GM12875 (cell line): ENCODE data around the gene EFEMP2.

ENCODE experiments used
- H3K4me3 ChIP-seq: one replicate; pipeline ENCODE4 v1.5.1; 2011; ENCODE audit warnings: low read depth, low read length, control low read depth
- TF ChIP-seq, protein P1 (sequence below): IDR thresholded peaks from 2 replicates; pipeline ENCODE4 v1.5.1; 2011; ENCODE audit warnings: low read depth, mild to moderate bottlenecking, control low read depth, inconsistent platforms, low read length, moderate library complexity, borderline replicate concordance; ENCODE audit not compliant: insufficient read depth

The EFEMP2 gene

DNA sequence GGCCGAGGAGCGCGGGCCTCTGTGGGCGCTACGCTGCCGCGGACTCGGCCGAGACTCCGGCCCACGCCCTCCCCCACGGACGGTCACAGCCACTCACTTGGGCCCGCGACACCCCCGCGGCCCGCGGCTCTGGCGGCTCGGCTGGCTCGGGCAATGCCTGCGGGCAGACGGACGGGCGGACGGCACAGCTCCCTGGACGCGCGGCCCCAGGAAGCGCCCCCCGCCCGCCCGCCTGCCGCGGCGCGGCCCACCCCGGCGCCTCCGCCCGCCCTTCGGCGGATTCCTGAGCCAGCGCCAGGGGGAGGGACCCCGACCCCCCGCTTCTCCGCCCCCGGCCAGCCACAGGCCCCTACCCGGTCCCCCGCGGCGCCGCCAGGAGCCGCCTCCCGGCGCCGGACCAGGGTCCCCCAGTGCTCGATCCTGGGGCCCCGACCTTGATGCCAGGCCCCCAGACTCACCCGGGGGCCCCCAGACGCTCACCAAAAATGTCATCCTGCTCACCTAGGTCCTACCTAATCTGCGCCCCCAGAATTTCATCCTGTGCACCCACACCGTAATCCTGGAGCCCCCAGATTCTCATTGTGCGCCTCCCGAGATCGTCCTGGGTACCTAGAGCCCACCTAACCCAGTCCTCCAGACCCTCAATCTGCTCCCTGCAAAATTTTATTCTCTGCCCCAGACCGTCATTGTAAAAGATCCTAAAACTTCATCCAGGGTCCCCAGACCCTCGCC is at the start of gene EFEMP2:
TSS of gene EFEMP2 (minus strand) at position 215 of the 732 bp plus-strand sequence. CDS start 446 bp downstream, outside the sequence.
- TF ChIP-seq, protein P1, sequence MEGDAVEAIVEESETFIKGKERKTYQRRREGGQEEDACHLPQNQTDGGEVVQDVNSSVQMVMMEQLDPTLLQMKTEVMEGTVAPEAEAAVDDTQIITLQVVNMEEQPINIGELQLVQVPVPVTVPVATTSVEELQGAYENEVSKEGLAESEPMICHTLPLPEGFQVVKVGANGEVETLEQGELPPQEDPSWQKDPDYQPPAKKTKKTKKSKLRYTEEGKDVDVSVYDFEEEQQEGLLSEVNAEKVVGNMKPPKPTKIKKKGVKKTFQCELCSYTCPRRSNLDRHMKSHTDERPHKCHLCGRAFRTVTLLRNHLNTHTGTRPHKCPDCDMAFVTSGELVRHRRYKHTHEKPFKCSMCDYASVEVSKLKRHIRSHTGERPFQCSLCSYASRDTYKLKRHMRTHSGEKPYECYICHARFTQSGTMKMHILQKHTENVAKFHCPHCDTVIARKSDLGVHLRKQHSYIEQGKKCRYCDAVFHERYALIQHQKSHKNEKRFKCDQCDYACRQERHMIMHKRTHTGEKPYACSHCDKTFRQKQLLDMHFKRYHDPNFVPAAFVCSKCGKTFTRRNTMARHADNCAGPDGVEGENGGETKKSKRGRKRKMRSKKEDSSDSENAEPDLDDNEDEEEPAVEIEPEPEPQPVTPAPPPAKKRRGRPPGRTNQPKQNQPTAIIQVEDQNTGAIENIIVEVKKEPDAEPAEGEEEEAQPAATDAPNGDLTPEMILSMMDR, result no peak
- H3K4me3 ChIP-seq, result peak within 1 kb of the TSS; percentile 58

DNA sequence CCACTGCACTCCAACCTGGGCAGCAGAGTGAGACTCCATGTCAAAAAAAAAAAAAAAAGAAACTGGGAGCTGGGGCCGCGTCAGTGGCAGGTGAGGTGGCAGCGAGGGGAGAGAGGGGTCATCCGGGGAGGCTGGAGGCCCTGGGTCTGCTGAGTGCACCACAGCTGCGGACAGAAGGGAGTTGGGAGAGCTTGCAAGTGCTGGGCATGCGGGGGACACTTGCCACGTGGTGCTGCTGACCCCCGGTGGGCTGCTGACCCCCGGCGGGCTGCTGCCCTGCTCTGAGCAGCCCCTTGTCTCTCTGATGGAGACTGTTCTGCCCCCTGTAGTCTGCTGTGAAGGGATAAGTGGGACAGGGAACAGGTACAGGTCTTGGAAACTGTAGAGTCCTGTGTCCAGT is 49.3 kb upstream of the EFEMP2 start:
- H3K4me3 ChIP-seq, result no peak overlapping the region
- TF ChIP-seq, protein P1, result no peak

DNA sequence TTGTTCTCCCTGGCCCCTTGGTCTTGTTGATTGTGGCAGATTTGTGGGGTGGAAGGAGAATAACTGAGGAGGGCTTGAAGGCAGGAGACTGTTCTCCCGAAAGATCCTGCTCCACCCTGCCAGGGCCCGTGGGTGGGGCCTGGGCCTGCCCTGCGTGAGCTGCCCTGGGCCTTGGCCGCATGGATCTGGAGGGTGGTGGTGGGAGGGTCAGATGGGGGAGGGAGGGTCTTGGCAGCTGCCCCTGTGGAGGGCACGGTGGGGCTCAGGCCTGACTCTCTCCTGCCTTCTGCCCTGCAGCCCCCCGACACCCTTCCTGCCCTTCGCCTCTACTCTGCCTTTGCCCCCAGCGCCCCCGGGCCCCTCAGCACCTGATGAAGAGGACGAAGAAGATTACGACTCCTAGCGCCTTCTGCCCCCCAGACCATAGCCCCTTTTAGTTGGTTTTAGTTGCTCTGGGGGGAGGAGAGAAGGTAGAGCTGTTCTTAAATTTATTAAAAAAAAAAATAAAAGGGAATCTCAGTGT is 48.5 kb upstream of the EFEMP2 start:
- TF ChIP-seq, protein P1, result no peak
- H3K4me3 ChIP-seq, result no peak overlapping the region

DNA sequence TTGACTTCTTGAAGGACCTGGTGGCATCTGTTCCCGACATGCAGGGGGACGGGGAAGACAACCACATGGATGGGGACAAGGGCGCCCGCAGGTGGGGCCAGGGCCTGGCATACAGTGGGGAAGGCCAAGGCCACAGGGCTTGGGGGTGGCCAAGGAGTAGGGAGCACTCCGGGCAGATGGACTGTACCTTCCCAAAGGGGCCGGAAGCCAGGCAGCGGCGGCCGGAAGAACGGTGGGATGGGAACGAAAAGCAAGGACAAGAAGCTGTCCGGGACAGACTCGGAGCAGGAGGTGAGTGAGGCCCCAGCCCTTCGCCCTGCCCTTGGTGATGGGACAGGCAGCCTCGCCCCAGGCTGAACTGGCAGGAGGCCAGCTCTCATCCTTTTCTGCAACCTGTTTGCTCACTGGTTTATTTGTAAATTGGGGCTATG is 47.8 kb upstream of the EFEMP2 start:
- TF ChIP-seq, protein P1, result no peak
- H3K4me3 ChIP-seq, result peak overlapping the region; percentile 90

DNA sequence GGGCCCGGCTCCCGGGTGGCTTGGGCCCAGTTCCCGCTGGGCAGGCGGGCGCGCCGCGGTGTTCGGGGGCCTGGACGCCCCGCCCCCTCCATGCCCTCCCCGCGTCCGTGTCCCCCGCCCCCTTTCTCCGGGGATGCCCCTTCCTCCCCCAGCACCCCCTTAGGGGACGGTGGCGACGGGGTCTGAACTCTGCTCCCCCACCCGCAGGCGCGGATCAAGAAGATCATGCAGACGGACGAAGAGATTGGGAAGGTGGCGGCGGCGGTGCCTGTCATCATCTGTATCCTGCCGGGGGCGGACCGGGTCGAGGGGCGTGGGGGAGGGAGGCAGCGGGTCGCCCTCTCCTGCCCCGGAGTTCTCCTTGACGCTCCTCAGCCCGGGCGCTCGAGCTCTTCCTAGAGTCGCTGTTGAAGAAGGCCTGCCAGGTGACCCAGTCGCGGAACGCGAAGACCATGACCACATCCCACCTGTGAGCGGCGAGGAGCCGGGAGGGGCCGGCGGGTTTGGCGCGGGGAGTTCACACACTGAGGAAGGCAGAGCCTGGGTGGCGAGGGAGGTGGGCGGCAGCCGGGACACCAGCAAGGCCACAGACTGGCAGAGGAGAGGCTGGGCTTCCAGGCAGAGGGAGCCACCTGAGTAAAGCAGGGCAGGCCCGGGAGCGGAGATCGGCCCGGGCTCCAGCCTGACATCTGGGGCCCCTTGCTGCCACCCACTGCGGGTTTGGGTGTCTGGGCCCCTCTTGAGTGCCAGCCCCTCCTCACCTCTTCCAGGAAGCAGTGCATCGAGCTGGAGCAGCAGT is 47.2 kb upstream of the EFEMP2 start:
- TF ChIP-seq, protein P1, result no peak
- peak overlapping the region; percentile 90 for H3K4me3 ChIP-seq

DNA sequence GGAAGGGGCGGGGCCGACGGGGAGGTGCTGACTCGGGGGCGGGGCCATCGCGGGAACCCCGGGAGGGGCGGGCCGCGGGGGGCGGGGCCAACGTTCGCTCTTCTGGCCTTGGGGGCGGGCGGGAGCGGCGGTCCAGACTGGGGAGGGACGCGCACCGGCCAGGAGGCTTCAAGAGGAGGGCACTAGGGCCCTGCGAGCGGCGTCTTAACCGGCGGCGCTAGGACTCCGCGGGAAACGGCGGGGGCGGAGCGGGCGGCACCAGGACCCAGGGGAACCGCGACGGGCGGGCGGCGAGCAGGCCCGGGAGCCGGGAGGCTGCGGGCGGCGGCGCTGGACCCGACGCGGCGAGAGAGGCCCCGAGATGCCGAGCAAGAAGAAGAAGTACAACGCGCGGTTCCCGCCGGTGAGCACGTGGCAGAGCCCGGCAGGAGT is 46.6 kb upstream of the EFEMP2 start, which contains the start of gene DRAP1:
TSS of gene DRAP1 (plus strand) at position 286 of the 432 bp plus-strand sequence. CDS start at position 362, 76 bp downstream.
- H3K4me3 ChIP-seq, result peak within 1 kb of the TSS; percentile 90
- TF ChIP-seq, protein P1, result no peak
